VCaP (cell line): ENCODE results near the gene RGL2.
A peak's percentile ranks its signal among the peaks of the same experiment; 100 is the strongest.

Source experiments
- H3K27ac ChIP-seq: fragments of 450-650 bp; 2 replicates; pipeline ENCODE4 v1.5.1; 2017
- CTCF ChIP-seq: fragments of 450-650 bp; conservative IDR thresholded peaks from 2 replicates; pipeline ENCODE4 v1.5.1; 2017; ENCODE audit warnings: mild to moderate bottlenecking, moderate library complexity

RGL2 gene

GRCh38 chr6:33320315-33321181 is 21.8 kb upstream of the RGL2 start:
- peak overlapping the region; percentile 100 for H3K27ac ChIP-seq
- TF ChIP-seq CTCF = no peak

- peak overlapping the region; percentile 100 for H3K27ac ChIP-seq
- no peak for TF ChIP-seq CTCF
Observed at GRCh38 chr6:33319939-33320314, 21.2 kb upstream of the RGL2 start.

- H3K27ac ChIP-seq = peak overlapping the region; percentile 100
- TF ChIP-seq CTCF = no peak
Observed at GRCh38 chr6:33318426-33319073, 19.8 kb upstream of the RGL2 start.

GRCh38 chr6:33317669-33318425 is 19.1 kb upstream of the RGL2 start, which contains the start of gene ZBTB22:
TSS of gene ZBTB22 (minus strand) at chr6:33317744. CDS start at chr6:33316916, 828 bp downstream.
- peak within 1 kb of the TSS; percentile 100 for H3K27ac ChIP-seq
- TF ChIP-seq CTCF = no peak

GRCh38 chr6:33317419-33317668 is 18.6 kb upstream of the RGL2 start:
- TF ChIP-seq CTCF = no peak
- H3K27ac ChIP-seq = peak overlapping the region; percentile 100

- H3K27ac ChIP-seq = peak overlapping the region; percentile 100
- no peak for TF ChIP-seq CTCF
Observed at GRCh38 chr6:33316603-33317418, 18.1 kb upstream of the RGL2 start.
